Measurements from ENCODE around the gene GJC3.
A peak's percentile ranks its signal among the peaks of the same experiment; 100 is the strongest.
"Not testable (repeated sequence)": the region's sequence is repeated elsewhere in the genome, so short reads cannot be mapped to it uniquely, and the experiment has no call there.

The GJC3 gene

DNA sequence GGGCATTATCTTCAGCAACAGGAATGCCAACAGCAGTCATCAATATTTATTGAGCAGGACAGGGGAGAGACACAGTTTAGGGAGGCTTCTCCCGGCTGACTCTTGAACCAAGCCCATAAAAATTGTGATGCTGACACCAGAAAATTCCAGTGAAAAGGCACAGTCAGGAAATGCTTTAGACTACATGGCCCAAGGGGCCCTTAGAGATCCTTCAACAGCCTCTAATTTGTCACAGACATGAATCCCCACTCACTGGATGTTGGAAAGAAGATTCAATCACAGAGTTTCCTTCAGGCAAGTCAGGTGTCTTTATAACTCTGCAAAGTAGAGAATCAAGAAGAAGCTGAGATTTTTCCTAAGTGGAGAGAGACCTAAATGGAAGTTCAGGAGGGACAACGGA lies 1.2 kb downstream of the GJC3 start:
- no peak for DNase-seq

DNA sequence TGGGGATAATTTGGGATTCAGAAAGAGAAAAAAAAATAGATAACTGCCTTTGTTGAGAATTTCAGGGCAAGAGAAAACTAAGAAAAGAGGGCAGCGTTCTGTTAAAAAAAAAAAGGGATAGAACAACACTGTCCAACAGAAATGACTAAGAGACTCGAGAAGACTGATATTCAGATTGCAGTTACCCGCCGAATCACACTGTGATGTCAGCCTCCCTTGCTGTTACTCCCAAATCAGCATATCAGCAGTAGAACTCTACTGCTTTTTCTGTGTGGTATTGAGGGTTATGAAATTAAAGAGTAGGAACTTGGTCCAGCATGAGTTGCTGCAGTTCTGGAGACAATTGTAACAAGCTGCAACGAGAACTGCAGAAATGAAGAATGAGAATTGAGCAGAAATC lies 1.9 kb downstream of the GJC3 start:
- no peak for DNase-seq

DNA sequence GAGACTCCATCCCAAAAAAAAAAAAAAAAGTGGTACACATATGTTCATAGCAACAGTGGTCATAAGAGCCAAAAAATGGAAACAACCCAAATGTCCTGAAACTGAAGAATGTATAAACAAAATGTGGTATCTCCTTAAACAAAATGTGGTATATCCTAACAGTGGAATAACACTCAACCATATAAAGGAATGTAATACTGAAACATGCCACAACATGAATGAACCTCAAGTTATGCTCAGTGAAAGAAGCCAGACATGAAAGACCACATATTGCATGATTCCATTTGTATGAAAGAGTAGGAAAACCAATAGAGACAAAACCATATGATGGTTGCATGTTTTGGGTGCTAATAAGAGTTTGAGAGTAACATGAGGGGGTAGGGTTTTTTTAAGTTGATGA lies 3.1 kb downstream of the GJC3 start:
- DNase-seq, result no peak

DNA sequence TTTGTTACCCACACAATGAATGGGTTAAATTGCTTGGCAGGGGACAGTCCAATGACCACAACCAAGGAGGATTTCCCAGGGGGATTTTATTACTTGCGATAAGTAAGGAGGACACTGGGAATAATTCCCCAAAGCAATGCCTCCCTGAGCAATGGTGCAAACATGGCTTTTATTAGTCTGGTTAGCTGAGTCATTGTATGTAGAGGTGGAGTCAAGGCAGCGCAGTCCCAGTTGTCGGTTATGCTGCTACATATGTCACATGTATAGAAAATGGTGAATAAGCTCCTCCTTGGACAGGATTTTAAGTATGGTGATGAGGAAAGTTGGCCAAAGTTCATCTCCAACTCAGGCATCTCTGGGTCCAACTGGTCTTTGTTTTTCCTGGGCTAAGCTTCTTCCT lies 6.2 kb downstream of the GJC3 start:
- no peak for DNase-seq

DNA sequence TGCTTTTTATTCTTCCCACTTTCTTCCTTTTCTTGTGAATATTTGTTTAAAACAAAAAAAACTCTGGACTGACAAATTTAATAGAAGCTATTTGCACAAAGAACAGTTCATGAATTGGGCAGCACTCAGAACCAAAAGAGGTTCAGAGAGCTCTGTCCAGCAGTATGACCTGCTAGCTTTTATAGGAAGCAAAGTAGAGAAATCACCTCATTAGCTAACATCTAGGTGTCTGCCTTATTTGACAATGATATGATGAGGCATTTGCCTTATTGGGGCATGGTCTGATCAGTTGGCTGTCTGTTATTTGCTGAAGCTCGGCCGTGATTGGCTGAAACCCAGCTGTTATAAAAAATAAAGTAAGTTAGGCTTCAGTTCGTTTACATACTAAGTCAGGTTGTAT lies 9.3 kb downstream of the GJC3 start:
- DNase-seq, result no peak

DNA sequence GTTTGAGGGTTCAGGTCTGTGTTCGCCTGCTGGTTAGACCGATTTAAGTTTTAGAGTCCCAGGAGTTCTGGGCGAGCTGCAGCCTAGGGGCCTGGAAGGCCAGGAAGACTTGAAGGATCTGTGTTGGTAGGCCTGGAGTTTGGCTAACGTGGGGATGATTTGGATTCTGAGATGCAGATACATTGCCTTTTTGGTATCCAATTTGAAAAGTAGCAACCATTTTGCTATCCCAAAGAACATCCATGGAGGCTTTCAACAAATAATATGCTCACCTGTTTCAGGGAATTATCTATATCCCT lies 9.7 kb downstream of the GJC3 start:
- DNase-seq, result no peak

DNA sequence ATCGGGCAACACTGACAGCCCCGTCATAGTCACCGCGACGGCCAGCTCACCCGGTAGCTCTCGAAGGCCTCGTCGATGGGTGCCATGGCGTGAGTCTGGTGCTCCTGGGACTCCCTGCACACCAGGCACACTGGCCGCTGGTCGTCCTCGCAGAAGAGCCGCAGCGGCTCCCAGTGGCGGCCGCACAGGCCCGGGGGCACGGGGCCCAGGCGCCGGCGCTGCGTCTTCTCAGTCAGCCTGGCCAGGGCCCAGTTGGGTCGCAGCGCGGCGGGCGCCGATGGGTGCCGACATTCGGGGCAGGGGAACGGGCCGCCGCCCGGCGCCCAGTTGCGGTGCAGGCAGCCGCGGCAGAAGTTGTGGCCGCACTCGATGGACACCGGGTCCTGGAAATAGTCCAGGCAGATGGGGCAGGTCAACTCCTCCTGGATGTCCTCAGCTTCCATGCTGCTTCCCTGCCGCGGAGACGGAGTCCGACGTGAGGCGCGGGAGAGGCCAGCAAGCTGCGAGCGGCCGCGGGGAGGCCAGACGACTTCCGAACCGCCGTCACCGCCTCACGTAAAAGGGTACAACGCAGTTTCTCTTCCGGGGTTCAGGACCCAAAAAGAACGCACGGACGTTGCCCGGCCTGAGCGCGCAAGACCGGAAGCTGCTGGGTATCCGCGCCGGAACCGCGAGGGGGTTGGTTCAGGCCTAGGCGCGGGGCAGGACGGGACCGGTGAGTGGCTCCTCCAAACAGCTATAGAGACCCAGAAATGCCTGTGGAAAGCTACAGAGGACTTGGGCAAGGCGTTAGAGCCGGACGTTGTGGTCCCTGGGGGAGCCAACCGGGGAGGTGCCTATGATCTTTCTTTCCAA lies 10.2 kb downstream of the GJC3 start, which contains the start of gene TRIM4:
Gene TRIM4, minus strand, starts transcription at position 572 of the 855 bp plus-strand sequence. Its CDS starts 129 bp downstream, at position 443.
- DNase-seq, result peak; percentile 92

DNA sequence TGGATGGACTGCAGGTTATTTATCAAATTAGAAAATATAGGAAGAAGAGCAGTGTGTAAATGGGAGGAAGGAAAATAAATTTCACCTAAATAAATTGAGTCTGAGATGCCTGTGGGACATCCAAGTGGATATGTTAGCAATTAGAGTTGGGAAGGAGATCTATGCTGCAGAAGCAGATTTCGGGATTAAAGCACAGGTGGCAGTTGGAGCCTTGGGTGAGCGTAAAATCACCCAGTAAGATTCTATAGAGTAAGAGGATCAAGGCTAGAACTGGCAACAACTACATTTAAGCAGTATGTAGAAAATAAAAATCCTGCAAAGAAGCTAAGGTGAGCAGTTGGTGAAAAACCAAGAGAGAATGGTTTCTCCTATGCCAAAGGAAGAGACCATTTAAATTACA lies 18.4 kb downstream of the GJC3 start:
- DNase-seq, result no peak

DNA sequence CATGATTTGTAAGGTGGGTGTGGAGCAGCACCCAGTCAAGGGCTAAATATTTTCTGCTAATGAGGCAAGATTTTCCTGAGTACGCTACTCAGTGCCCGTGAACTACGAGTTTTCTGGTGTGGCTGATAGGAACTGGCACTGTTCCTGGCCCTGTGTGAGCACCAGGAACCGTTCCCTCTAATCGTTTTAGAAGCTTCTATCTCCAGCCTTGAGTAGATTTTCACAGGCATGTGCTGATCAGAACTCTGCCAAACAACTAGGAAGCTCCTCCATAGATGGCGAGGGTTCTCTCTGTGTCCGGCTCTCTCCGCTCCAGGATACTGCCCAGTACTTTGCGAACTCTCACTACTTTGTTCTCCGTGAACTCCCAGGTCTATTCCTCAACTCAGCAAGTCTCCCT lies 27.8 kb downstream of the GJC3 start:
- DNase-seq, result no peak

DNA sequence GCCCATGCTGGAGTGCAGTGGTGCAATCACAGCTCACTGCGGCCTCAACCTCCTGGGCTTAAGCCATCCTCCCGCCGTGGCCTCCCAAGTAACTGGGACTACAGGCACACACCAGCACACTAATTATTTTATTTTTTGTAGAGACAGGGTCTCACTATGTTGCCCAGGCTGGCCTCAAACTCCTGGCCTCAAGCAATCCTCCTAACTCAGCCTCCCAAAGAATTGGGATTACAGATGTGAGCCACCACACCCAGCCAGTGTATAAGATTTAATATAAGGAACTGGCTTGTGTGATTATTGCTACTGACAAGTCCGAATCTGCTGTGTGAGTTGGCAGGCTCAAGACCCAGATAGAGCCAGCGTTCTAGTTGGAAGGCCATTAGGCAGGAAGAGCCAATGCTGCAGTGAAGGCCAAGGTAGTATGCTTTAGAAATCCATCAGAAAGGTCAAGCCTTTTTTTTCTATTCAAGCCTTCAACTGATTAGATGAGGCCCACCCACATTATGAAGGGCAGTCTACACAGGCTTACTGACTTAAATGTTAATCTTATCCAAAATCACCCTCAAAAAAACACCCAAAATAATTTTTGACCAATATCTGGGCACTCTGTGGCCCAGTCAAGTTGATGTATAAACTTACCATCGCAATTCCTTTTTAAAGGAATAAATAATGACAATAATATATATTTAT lies 29.4 kb downstream of the GJC3 start:
- no peak for DNase-seq

DNA sequence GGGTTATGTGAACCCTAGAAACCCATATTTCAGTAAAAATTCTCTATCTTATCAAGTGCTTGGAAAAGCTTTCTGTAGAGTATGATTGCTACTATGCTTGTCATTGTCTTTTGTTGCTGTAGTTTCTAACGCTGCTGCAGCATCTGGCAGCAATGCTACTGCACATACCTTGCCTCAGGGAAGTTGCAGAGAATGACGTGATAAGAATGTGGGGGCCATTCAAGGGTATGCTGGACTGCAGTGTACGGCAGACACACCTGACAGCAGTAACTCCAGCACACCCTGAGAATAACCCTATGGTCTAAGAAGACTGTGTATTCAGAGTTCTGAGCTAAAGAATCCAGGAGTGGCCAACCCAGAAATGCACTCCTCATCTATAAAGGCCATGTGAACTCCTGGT lies 30.6 kb downstream of the GJC3 start:
- DNase-seq, result no peak

DNA sequence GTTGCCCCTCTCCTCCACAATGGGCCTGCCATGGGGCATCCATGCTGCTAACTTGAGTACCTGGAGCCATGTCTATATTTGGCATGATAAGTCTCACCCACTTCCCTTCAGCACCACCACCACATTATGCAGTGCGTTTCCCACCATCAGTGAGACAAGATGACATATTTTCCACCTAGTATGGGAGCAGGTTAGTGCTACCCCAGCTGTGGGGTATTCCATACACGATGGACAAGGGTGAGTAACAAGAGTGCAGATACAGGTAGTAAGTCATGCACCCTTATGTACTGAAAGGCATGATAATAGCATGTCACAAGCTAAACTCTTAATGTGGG lies 31.4 kb downstream of the GJC3 start:
- no peak for DNase-seq

DNA sequence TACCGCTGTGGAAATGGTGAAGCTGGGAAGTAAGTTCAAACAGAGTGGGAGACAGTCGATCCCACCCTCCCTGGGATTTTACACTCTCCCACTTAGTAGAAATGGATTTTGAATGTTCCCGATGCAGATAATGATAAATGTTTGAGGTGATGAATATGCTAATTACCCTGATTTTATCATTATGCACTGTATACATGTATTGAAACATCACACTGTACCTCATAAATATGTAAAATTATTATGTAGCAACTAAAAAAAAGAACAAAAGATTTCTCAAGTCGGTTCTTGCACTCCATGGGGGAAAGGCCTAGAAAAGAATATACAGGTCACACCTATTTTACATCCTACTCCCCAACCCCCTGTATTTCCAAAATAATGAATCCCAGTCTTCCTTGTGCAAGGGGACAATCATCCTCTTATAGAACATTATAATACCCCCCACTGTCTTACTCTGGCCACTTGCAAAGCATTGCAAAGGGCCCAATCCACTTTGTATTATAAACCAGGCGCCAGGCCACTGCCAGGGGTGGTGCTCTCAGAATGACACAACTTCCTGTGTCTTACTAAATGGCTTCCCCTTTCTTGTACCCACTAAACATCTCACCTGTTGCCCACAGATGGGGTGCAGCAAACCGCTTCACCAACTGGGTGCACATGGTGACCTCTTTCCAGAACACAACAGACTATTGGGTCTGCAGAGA lies 31.9 kb downstream of the GJC3 start:
- peak; percentile 3 for DNase-seq

DNA sequence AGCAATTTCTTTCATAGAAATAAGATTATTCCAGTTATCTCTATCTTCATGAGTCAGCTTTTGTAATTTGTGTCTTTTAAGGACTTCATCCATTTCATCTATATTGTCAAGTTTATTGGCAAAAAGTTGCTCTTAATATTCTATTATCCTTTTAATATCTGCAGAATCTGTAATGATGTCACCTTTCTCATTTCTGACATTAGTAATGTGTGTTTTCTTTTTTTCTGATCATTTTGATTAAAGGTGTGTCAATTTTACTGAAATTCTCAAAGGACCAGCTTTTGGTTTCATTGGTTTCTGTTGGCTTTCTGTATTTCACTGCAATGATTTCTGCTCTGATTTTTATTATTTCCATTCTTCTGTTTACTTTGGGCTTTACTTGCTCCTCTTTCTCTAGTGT lies 34.7 kb downstream of the GJC3 start:
- no peak for DNase-seq

DNA sequence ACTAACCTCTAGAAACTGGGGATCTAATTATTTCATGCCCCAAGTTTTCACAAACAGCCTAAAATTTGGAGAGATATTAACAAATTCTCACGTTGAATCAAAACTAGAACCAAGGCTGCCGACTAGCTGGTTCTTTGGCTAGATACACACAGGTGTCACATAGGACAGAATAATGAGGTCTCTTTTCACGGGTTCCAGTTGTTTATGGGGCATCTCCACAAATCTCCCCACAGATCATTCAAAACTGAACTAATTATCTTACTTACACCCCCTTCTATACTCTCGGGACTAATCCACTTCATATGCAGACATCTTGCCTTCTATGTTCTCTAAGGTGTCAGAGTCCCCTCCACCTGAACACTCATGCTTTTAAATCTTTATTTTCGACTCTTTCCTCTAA lies 36.1 kb downstream of the GJC3 start:
- DNase-seq, result no peak

DNA sequence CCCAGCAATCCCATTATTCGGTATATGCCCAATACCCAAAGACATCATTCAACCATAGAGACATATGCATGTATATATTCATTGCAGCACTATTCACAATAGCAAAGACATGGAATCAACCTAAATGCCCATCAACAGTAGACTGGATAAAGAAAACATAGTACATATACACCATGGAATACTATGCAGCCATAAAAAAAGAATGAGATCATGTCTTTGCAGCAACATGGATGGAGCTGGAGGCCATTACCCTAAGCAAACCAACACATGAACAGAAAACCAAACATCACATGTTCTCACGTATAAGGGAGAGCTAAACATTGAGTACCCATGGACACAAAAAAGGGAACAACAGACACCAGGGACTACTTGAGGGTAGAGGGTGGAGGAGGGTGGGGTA lies 39.1 kb downstream of the GJC3 start:
- DNase-seq, result not testable (repeated sequence)

DNA sequence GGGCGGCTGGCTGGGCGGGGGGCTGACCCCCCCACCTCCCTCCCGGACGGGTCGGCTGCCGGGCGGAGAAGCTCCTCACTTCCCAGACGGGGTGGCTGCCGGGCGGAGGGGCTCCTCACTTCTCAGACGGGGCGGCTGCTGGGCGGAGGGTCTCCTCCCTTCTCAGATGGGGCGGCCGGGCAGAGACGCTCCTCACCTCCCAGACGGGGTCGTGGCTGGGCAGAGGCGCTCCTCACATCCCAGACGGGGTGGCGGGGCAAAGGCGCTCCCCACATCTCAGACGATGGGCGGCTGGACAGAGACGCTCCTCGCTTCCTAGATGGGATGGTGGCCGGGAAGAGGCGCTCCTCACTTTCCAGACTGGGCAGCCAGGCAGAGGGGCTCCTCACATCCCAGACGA lies 41.1 kb downstream of the GJC3 start:
- not testable (repeated sequence) for DNase-seq

DNA sequence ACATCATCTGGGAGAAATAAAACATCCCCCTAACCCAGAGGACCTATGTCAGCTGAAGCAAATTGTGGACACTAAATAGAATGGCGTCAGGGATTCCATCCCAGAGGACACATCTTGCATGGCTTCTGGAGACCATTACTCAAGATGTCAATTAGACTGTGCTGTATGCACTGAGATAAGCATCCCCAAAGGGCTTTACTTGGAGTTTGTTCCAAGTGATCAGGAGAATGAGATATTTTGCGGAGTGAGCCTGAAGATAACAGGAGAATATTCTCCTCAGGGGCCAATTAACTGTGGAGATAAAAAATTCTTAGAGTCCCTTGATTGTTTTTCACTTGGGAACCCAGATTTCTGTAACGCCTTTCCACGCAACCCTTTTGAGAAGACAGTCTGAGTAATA lies 48.0 kb downstream of the GJC3 start:
- no peak for DNase-seq

DNA sequence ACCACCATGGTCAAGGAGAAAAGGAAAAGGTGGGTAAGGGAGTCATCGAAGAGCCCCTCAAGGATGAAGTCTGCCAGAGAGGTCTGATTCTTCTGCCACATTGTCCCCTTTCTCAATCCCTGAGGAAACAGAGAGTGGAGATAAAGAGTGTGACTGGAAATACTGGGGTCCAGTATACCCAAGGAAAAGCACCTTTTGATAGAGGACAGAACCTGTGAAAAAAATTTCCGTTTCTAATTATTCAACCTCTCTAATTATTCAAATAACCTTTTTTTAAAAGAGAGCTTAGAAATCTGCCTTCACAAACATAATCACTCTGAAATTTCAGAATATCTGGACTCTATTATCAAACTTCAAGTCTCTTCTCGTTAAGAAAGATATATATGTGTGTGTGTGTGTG lies 52.5 kb downstream of the GJC3 start, which contains the start of gene OR2AE1:
Gene OR2AE1, minus strand, starts transcription at position 101 of the 400 bp plus-strand sequence. Its CDS starts 0 bp downstream, at position 101.
- DNase-seq, result no peak

DNA sequence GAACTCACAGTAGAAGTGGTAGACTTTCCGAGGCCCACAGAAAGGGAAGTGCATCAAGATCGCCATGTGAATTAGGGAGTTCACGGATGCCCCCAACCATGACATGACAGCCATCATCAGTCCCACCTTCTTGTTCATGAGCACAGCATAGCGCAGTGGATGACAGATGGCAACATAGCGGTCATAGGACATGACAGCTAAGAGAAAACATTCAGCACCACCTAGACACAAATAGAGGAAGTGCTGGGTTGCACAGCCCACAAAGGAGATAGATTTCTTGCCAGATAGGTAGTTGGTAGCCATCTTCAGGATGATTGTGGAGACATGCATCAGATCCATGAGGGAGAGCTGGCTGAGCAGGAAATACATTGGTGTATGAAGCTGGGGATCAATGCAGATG lies 52.9 kb downstream of the GJC3 start:
- no peak for DNase-seq
